ENCODE results near the gene ZNF346.

The ZNF346 gene

GRCh38 chr5:177093082-177093712, 70.7 kb downstream of the ZNF346 start:
- DNase-seq (ENCODE audit: extremely low read depth in 1 of 2, low read depth in 1 of 2): no peak

GRCh38 chr5:177093803-177094202, 71.3 kb downstream of the ZNF346 start:
- DNase-seq (ENCODE audit: extremely low read depth in 1 of 2, low read depth in 1 of 2): no peak

GRCh38 chr5:177094224-177095087, 72.0 kb downstream of the ZNF346 start:
- no peak for DNase-seq (ENCODE audit: extremely low read depth in 1 of 2, low read depth in 1 of 2)

- no peak for DNase-seq (ENCODE audit: extremely low read depth in 1 of 2, low read depth in 1 of 2)
Observed at GRCh38 chr5:177095088-177095669, 72.7 kb downstream of the ZNF346 start.

- no peak for DNase-seq (ENCODE audit: extremely low read depth in 1 of 2, low read depth in 1 of 2)
Observed at GRCh38 chr5:177096162-177097015, 73.9 kb downstream of the ZNF346 start.

- DNase-seq (ENCODE audit: extremely low read depth in 1 of 2, low read depth in 1 of 2): no peak
Observed at GRCh38 chr5:177097016-177097985, 74.8 kb downstream of the ZNF346 start.

- no peak for DNase-seq (ENCODE audit: extremely low read depth in 1 of 2, low read depth in 1 of 2)
Observed at GRCh38 chr5:177098120-177098469, 75.6 kb downstream of the ZNF346 start.

GRCh38 chr5:177098470-177099141, 76.1 kb downstream of the ZNF346 start:
- no peak for DNase-seq (ENCODE audit: extremely low read depth in 1 of 2, low read depth in 1 of 2)

- DNase-seq (ENCODE audit: extremely low read depth in 1 of 2, low read depth in 1 of 2): no peak
Observed at GRCh38 chr5:177099422-177100093, 77.1 kb downstream of the ZNF346 start.

GRCh38 chr5:177100714-177101121, 78.2 kb downstream of the ZNF346 start:
- DNase-seq (ENCODE audit: extremely low read depth in 1 of 2, low read depth in 1 of 2): no peak

GRCh38 chr5:177103523-177104253, 81.2 kb downstream of the ZNF346 start:
- DNase-seq (ENCODE audit: extremely low read depth in 1 of 2, low read depth in 1 of 2): no peak

- no peak for DNase-seq (ENCODE audit: extremely low read depth in 1 of 2, low read depth in 1 of 2)
Observed at GRCh38 chr5:177105691-177106476, 83.4 kb downstream of the ZNF346 start.

- no peak for DNase-seq (ENCODE audit: extremely low read depth in 1 of 2, low read depth in 1 of 2)
Observed at GRCh38 chr5:177107159-177107558, 84.7 kb downstream of the ZNF346 start.

- no peak for DNase-seq (ENCODE audit: extremely low read depth in 1 of 2, low read depth in 1 of 2)
Observed at GRCh38 chr5:177109810-177110209, 87.3 kb downstream of the ZNF346 start.

- peak; percentile 35 to 40 for DNase-seq (ENCODE audit: extremely low read depth in 1 of 2, low read depth in 1 of 2)
Observed at GRCh38 chr5:177111720-177112394, 89.4 kb downstream of the ZNF346 start.

- no peak for DNase-seq (ENCODE audit: extremely low read depth in 1 of 2, low read depth in 1 of 2)
Observed at GRCh38 chr5:177112589-177113220, 90.2 kb downstream of the ZNF346 start.
